PFSK-1 (cell line): ENCODE measurements around the gene NUP210L.

Experiments used
- FOXP2 ChIP-seq: optimal IDR thresholded peaks from 2 replicates; pipeline ENCODE3; 2011; ENCODE audit warnings: borderline replicate concordance, control low read depth, inconsistent platforms; ENCODE audit not compliant: insufficient read depth; ENCODE audit errors: extremely low read length, extremely low read depth
- POLR2AphosphoS5 ChIP-seq: IDR thresholded peaks from 2 replicates; pipeline ENCODE4 v1.6.1; 2012; ENCODE audit warnings: low read depth, mild to moderate bottlenecking, control low read depth, low read length, moderate library complexity
- SIN3A ChIP-seq: IDR thresholded peaks from 2 replicates; pipeline ENCODE4 v1.6.1; 2012; ENCODE audit warnings: mild to moderate bottlenecking, low read length, moderate library complexity, borderline replicate concordance; ENCODE audit not compliant: insufficient read depth
- TAF1 ChIP-seq: IDR thresholded peaks from 2 replicates; pipeline ENCODE4 v1.6.1; 2012; ENCODE audit warnings: low read length, control low read depth, borderline replicate concordance; ENCODE audit not compliant: insufficient read depth
- TF ChIP-seq, protein P1 (sequence below), 2 experiments: IDR thresholded peaks; 2 replicates each; pipeline versions ENCODE4 v1.6.1 to v1.8.0; 2011 to 2012; ENCODE audit warnings: low read depth in 2 of 2, low read length in 2 of 2, control low read depth in 1 of 2, inconsistent platforms in 1 of 2, mild to moderate bottlenecking in 1 of 2, moderate library complexity in 1 of 2; ENCODE audit not compliant: insufficient read depth in 1 of 2

The NUP210L gene

DNA sequence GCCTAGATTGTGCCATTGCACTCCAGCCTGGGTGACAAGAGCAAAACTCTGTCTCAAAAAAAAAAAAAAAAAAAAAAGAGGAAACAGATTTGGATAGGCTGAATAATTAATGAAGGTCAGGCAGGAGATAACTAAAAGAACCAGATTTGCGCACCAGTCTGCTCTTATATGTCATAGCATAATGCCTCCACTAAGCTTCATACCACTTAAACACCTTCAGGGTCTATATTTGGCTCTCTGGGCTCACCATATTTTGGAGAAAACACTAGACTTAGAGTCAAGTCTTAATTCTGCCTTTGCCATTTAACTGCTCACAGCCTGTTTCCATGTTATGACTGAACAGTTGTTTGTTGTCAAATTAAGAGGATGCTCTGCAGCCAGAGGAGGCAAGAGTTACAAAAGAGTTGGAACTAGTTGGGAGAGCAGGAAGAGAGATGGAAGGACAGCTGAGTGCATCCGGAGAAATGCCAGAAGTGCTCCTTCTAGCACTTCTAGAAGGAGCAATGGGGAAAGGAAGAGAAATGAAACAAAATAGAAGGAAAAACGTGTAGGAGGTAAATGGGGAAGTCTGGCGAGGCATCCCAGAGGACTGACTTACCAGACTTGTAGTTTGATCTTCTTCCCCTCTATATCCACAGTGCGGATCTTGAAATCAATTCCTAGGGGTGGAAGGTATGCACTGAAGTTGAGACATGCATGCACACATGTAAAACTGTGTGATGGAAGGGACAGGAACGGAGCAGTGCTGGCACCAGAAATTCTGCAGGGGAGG, 170.6 kb downstream of the NUP210L start:
- TF ChIP-seq, protein P1, sequence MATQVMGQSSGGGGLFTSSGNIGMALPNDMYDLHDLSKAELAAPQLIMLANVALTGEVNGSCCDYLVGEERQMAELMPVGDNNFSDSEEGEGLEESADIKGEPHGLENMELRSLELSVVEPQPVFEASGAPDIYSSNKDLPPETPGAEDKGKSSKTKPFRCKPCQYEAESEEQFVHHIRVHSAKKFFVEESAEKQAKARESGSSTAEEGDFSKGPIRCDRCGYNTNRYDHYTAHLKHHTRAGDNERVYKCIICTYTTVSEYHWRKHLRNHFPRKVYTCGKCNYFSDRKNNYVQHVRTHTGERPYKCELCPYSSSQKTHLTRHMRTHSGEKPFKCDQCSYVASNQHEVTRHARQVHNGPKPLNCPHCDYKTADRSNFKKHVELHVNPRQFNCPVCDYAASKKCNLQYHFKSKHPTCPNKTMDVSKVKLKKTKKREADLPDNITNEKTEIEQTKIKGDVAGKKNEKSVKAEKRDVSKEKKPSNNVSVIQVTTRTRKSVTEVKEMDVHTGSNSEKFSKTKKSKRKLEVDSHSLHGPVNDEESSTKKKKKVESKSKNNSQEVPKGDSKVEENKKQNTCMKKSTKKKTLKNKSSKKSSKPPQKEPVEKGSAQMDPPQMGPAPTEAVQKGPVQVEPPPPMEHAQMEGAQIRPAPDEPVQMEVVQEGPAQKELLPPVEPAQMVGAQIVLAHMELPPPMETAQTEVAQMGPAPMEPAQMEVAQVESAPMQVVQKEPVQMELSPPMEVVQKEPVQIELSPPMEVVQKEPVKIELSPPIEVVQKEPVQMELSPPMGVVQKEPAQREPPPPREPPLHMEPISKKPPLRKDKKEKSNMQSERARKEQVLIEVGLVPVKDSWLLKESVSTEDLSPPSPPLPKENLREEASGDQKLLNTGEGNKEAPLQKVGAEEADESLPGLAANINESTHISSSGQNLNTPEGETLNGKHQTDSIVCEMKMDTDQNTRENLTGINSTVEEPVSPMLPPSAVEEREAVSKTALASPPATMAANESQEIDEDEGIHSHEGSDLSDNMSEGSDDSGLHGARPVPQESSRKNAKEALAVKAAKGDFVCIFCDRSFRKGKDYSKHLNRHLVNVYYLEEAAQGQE (IDR thresholded peaks at IDR 0.05; ENCODE audit: insufficient read depth in 1 of 2, low read depth in 2 of 2, low read length in 2 of 2), result no peak
- TF ChIP-seq SIN3A (no peak), POLR2AphosphoS5 (no peak), FOXP2 (no peak), TAF1 (no peak)

DNA sequence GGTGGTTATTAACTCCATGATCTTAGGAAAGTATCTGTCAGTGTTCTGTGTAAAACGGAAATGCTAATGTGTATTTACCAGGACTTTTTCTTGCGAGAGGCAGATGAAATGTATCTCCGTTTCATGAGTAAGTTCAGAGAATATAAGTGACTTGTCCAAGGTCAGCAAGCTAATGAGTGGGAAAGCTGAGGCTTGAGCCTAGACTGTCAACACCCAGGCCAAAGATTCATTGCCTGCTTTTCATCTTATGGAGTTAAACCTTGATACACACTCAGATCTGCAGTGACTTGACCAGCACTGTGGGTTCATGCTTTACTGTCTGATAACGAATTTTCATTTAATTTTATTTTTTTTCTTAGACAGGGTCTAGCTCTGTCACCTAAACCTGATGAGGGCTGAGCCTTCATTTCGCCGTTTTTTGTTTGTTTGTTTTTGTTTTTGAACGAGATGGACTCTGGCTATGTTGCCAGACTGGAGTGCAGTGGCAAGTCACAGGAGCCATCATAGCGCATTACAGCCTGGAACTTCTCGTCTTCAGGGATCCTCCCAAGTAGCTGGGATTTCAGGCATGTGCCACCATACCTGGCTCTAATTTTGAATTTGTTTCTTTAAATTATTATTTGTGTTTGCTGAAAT, 176.5 kb downstream of the NUP210L start:
- TF ChIP-seq, protein P1 (IDR thresholded peaks at IDR 0.05; ENCODE audit: insufficient read depth in 1 of 2, low read depth in 2 of 2, low read length in 2 of 2), result no peak
- no peak for TF ChIP-seq POLR2AphosphoS5
- TF ChIP-seq SIN3A, result no peak
- TF ChIP-seq FOXP2, result no peak
- TF ChIP-seq TAF1, result no peak

DNA sequence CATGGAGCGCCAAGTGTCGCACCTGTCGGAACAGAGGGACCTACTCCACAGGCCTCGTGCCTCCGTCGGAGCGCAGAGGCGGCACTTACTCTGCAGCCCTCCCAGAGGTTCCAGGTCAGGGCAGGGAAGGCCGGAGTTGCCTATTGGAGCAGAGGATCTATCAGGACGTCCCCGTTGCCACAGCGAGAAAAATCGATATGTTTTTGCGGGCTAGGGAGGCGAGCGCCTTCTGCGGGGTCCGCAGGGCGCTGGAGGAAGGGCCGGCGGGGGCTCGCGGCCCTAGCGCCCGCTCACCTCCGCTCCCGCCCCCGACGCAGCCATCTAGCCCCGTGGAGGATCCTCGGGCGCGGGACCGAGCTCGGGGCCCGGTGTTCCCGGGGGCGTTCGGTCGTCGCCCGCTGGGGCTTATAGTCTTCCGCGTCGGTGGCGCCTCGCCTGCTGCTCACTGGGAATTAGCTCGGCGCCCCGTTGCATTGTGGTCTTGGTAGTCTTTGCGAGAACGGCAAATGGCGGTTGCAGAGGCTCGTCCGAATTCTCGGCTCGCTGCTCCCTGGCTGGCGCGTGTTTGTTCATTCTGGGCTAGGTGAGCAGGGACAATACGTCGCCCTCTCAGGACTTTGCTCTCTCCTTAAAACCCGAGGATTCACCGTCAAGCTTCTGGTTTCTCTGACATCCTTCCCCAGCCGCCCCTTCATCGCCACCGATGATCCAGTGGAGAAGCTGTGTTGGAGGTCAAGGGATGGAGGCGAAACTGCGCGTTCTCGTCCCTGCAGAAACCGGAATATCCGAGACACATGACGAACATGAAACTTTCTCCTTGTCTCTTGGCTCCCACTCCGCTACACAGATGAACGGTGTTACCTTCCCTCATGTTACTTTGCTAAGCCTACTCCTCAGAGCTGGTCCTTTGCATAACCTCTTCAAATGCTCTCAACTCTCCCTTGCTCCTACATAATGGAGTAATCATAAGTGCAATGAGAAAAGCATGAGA, 177.3 kb downstream of the NUP210L start, which contains the start of gene JTB:
Gene JTB (minus strand): TSS at position 425 of the 991 bp plus-strand sequence. CDS start 422 bp downstream, at position 3.
- TF ChIP-seq, protein P1 (IDR thresholded peaks at IDR 0.05; ENCODE audit: insufficient read depth in 1 of 2, low read depth in 2 of 2, low read length in 2 of 2), result 0 out of 4 replicates have a peak, but pooled peaks of 1 of the 2 experiments have one; percentile 9
- no peak for TF ChIP-seq FOXP2
- TF ChIP-seq POLR2AphosphoS5, result peak; percentile 83
- peak; percentile 96 for TF ChIP-seq TAF1
- TF ChIP-seq SIN3A, result peak; percentile 55; the same call in 1 of the 2 replicates

DNA sequence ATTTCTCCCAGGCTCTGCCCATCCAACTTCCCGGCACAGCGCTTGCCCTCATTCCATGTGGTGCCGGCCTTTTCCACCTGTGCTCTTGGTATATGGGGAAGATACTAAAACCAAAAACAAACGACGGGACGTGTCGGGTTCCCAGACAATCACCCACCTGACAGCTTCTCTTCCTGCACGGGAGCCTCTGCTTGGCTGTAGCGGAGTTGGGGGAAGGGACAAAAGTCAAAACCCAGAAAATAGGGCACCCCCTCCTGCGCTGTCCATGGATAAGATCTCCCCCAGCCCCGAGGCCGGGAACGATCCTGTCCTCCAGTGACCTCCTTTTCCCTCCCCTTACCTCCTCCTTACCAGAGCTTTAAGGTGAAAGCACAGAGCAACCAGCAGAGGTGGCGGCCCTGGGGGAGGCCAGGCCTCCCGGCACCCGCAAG, 178.0 kb downstream of the NUP210L start:
- TF ChIP-seq POLR2AphosphoS5 (no peak), FOXP2 (no peak), SIN3A (no peak), TAF1 (no peak)
- TF ChIP-seq, protein P1 (IDR thresholded peaks at IDR 0.05; ENCODE audit: insufficient read depth in 1 of 2, low read depth in 2 of 2, low read length in 2 of 2), result no peak
